AG04449 (cell line): ENCODE results near the gene SLC4A1AP.

ENCODE experiments used
- CTCF ChIA-PET: fragments of 350-600 bp; formaldehyde crosslinking; extraction: SDS; loops from one replicate; lab custom pipeline; 2021; ENCODE audit warnings: antibody characterized with exemption; lab: Yijun Ruan, JAX
- POLR2A ChIA-PET: fragments of 400-600, 350-600 bp; formaldehyde crosslinking; extraction: SDS; loops from one replicate; lab custom pipeline; 2020; ENCODE audit warnings: antibody characterized with exemption, inconsistent platforms; lab: Yijun Ruan, JAX
- DNase-seq: peaks from one replicate; pipeline ENCODE4 v3.0.0-alpha.2; 2010; ENCODE audit warnings: low read depth, low spot score
- H3K4me3 ChIP-seq: 2 replicates; pipeline ENCODE4 v1.5.1; 2011; ENCODE audit warnings: low read depth, mild to moderate bottlenecking, control low read depth, low read length
- TF ChIP-seq, protein P1 (sequence below): IDR thresholded peaks from one replicate; pipeline ENCODE4 v1.5.1; 2011; ENCODE audit warnings: mild to moderate bottlenecking, moderate library complexity, low read length, control low read depth, inconsistent platforms; ENCODE audit not compliant: insufficient read depth; ENCODE audit errors: missing control alignments

The SLC4A1AP gene

DNA sequence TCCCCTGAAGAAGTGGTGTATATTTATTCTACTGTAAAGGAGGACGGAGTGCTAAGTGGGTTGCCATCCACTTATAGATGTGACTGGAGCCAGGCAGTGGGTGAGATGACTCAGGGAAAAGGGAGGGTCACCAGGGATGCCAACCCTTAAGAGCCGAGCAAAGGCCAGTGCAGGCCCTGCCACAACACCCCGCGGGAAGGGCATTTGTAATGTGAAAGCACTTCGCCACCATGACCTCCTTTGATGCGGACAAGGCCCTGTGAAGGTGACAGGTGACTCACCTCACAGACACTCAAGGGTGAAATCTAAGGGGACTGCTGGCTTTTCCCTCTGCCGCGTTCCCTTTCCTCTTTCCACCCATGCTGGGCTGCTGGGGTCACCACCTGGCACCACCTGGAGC lies 57.6 kb downstream of the SLC4A1AP start:
- DNase-seq, result no peak
- TF ChIP-seq, protein P1, sequence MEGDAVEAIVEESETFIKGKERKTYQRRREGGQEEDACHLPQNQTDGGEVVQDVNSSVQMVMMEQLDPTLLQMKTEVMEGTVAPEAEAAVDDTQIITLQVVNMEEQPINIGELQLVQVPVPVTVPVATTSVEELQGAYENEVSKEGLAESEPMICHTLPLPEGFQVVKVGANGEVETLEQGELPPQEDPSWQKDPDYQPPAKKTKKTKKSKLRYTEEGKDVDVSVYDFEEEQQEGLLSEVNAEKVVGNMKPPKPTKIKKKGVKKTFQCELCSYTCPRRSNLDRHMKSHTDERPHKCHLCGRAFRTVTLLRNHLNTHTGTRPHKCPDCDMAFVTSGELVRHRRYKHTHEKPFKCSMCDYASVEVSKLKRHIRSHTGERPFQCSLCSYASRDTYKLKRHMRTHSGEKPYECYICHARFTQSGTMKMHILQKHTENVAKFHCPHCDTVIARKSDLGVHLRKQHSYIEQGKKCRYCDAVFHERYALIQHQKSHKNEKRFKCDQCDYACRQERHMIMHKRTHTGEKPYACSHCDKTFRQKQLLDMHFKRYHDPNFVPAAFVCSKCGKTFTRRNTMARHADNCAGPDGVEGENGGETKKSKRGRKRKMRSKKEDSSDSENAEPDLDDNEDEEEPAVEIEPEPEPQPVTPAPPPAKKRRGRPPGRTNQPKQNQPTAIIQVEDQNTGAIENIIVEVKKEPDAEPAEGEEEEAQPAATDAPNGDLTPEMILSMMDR, result no peak
- no peak overlapping the region for H3K4me3 ChIP-seq
- ChIA-PET POLR2A (no interaction called here), CTCF (interaction anchor here (1.0 to 7.0 kb wide), 4 partner anchors 12 to 233 kb away, joined by 3 to 84 read pairs (median 34); no protein-coding TSS in a partner anchor)

DNA sequence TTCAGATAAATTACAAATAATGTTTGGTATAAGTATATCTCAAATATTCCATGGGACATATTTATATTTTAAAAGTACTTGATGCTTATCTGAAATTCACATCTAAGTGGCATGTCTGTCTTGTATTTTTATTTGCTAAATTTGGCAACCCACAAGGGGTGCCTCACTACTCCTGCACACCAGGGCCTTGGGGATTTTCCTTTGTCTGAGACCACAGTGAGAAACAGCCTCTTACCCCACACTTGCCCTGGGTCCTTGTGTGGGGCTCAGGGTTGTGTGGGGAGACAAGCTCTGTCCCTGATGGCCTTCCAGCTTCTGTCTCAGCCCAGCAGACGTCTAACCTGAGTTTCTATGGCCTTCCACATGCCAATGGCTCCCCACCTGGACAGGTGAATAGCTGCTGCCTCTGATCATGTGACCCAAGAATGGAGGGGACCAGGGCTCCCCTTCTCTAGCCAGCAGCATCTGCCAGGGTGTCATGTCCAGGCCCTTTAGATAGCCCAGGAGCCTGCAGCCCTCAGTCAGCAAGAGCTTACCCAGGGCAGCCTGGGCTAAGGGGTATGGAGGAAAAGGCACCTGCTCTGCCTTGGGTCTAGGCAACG lies 58.3 kb downstream of the SLC4A1AP start:
- H3K4me3 ChIP-seq, result no peak overlapping the region
- POLR2A ChIA-PET, result no interaction called here
- DNase-seq, result no peak
- TF ChIP-seq, protein P1, result no peak
- CTCF ChIA-PET, result interaction anchor here (1.1 to 7.0 kb wide), 13 partner anchors 9 to 872 kb away, joined by 3 to 84 read pairs (median 5); no protein-coding TSS in a partner anchor

DNA sequence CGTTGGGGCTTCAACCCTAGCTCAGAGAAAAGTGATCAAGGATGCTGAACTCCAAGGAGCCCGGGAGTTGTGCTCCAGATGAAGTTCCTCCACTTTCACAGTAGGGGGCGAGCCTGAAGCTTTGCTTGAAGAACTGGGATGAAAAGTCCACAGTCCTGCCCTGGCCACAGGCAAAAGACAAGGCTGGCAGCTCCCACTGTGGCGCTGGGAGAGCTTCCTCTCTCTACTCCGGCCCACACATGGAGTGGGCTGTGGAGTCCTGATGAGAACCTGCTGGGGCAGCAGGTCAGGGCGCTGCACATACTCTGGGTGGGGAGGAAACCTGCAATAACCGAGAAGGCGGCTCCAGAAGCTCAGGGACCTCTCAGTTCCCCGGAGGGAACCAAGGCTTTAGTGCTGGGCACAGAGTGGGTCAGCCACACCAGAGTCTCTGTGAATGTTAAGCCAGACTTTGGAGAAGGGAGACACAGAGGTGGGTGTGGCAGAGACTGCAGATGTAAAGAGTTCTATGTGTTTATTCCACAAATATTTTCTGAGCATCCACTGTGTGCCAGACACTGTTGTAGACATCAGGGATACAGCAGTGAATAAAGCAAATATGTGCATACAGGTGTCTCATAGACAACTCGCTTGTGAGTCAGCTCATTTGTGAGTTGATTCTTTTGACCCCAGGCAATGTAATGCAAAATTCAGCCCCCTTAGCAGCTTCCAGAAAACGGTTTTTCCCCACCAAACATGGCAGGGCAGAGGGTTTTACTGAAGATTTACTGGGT lies 59.9 kb downstream of the SLC4A1AP start:
- ChIA-PET CTCF (interaction anchor here (0.6 to 7.0 kb wide), 45 partner anchors 9 to 871 kb away, joined by 3 to 84 read pairs (median 4); no protein-coding TSS in a partner anchor), POLR2A (no interaction called here)
- DNase-seq, result no peak
- H3K4me3 ChIP-seq, result no peak overlapping the region
- TF ChIP-seq, protein P1, result peak; percentile 83

- ChIA-PET CTCF (interaction anchor here (0.9 to 7.0 kb wide), 22 partner anchors 9 to 870 kb away, joined by 3 to 84 read pairs (median 6); no protein-coding TSS in a partner anchor), POLR2A (no interaction called here)
- no peak overlapping the region for H3K4me3 ChIP-seq
- DNase-seq, result no peak
- TF ChIP-seq, protein P1, result no peak
Observed at GRCh38 chr2:27724191-27724590, 60.5 kb downstream of the SLC4A1AP start.

- no peak for DNase-seq
- H3K4me3 ChIP-seq, result no peak overlapping the region
- POLR2A ChIA-PET, result no interaction called here
- CTCF ChIA-PET, result interaction anchor here (0.9 to 7.0 kb wide), 15 partner anchors 8 to 841 kb away, joined by 3 to 84 read pairs (median 6); no protein-coding TSS in a partner anchor
- TF ChIP-seq, protein P1, result no peak
Observed at GRCh38 chr2:27724905-27725701, 61.4 kb downstream of the SLC4A1AP start.
